SK-N-MC (cell line): ENCODE results near the gene RIN3.

ENCODE experiments used
- DNase-seq: peaks from one replicate; pipeline ENCODE4 v3.0.0-alpha.2; 2011; ENCODE audit warnings: low read depth, low spot score
- H3K27ac ChIP-seq: fragments of 200-600 bp; sonication (generic); 2 replicates; pipeline ENCODE4 v1.5.1; 2016; ENCODE audit warnings: mixed run types
- H3K36me3 ChIP-seq: fragments of 200-600 bp; sonication (generic); 2 replicates; pipeline ENCODE4 v1.6.1; 2017; ENCODE audit warnings: antibody characterized with exemption, low read length, mixed read lengths; ENCODE audit not compliant: insufficient read depth
- H3K4me3 ChIP-seq: fragments of 200-600 bp; sonication (generic); 2 replicates; pipeline ENCODE4 v1.5.1; 2016
- H3K9ac ChIP-seq: fragments of 200-600 bp; sonication (generic); 2 replicates; pipeline ENCODE4 v1.8.0; 2017; ENCODE audit warnings: mixed run types, mixed read lengths; ENCODE audit not compliant: insufficient read length
- H3K9me3 ChIP-seq: fragments of 200-600 bp; sonication (generic); 2 replicates; pipeline ENCODE4 v1.6.1; 2017; ENCODE audit warnings: low read depth, mild to moderate bottlenecking, antibody characterized with exemption, low read length, moderate library complexity, mixed read lengths
- EZH2 ChIP-seq: fragments of 200-600 bp; sonication (generic); IDR thresholded peaks from one replicate; pipeline ENCODE4 v1.6.1; 2017; ENCODE audit warnings: antibody characterized with exemption
- FOXP2 ChIP-seq: optimal IDR thresholded peaks from 2 replicates; pipeline ENCODE3; 2011; ENCODE audit warnings: mild to moderate bottlenecking, moderate library complexity; ENCODE audit not compliant: insufficient read depth; ENCODE audit errors: extremely low read length, control extremely low read depth
- POLR2AphosphoS5 ChIP-seq: IDR thresholded peaks from 2 replicates; pipeline ENCODE4 v1.6.1; 2012; ENCODE audit warnings: mild to moderate bottlenecking, low read depth, low read length, borderline replicate concordance

The RIN3 gene

GRCh38 chr14:92567173-92567725, 53.7 kb downstream of the RIN3 start:
- no peaks in the 10 kb centered on the region for H3K9me3 ChIP-seq
- no peak overlapping the region for H3K27ac ChIP-seq
- no peak for DNase-seq
- no peaks in the 10 kb centered on the region for H3K36me3 ChIP-seq
- no peak overlapping the region for H3K4me3 ChIP-seq
- H3K9ac ChIP-seq, result no peak overlapping the region
- TF ChIP-seq FOXP2 (no peak), EZH2 (no peak)

- Histone ChIP-seq H3K36me3 (no peaks in the 10 kb centered on the region), H3K27ac (no peak overlapping the region), H3K4me3 (no peak overlapping the region), H3K9ac (no peak overlapping the region), H3K9me3 (no peaks in the 10 kb centered on the region)
- TF ChIP-seq POLR2AphosphoS5 (no peak), FOXP2 (no peak), EZH2 (no peak)
- no peak for DNase-seq
Measured at GRCh38 chr14:92568621-92569479, 55.3 kb downstream of the RIN3 start.

- H3K4me3 ChIP-seq, result no peak overlapping the region
- no peaks in the 10 kb centered on the region for H3K9me3 ChIP-seq
- no peak overlapping the region for H3K27ac ChIP-seq
- H3K36me3 ChIP-seq, result no peaks in the 10 kb centered on the region
- H3K9ac ChIP-seq, result no peak overlapping the region
- DNase-seq, result no peak
- TF ChIP-seq POLR2AphosphoS5, result no peak
- TF ChIP-seq EZH2, result no peak
- no peak for TF ChIP-seq FOXP2
Measured at GRCh38 chr14:92570674-92571262, 57.2 kb downstream of the RIN3 start.

- Histone ChIP-seq H3K36me3 (no peaks in the 10 kb centered on the region), H3K27ac (no peak overlapping the region), H3K4me3 (no peak overlapping the region), H3K9me3 (no peaks in the 10 kb centered on the region), H3K9ac (no peak overlapping the region)
- no peak for DNase-seq
- TF ChIP-seq EZH2, result no peak
- no peak for TF ChIP-seq FOXP2
- TF ChIP-seq POLR2AphosphoS5, result no peak
Measured at GRCh38 chr14:92572050-92572449, 58.5 kb downstream of the RIN3 start.

- TF ChIP-seq POLR2AphosphoS5 (no peak), FOXP2 (no peak), EZH2 (no peak)
- Histone ChIP-seq H3K4me3 (no peak overlapping the region), H3K9me3 (no peaks in the 10 kb centered on the region), H3K27ac (no peak overlapping the region), H3K36me3 (no peaks in the 10 kb centered on the region), H3K9ac (no peak overlapping the region)
- DNase-seq, result no peak
Measured at GRCh38 chr14:92573761-92574498, 60.3 kb downstream of the RIN3 start.

GRCh38 chr14:92575061-92575747, 61.6 kb downstream of the RIN3 start:
- no peak for DNase-seq
- Histone ChIP-seq H3K4me3 (no peak overlapping the region), H3K27ac (no peak overlapping the region), H3K9ac (no peak overlapping the region), H3K9me3 (no peaks in the 10 kb centered on the region), H3K36me3 (no peaks in the 10 kb centered on the region)
- TF ChIP-seq FOXP2, result no peak
- no peak for TF ChIP-seq POLR2AphosphoS5
- TF ChIP-seq EZH2, result no peak

GRCh38 chr14:92575748-92576303, 62.2 kb downstream of the RIN3 start:
- no peak for DNase-seq
- Histone ChIP-seq H3K27ac (no peak overlapping the region), H3K4me3 (no peak overlapping the region), H3K9ac (no peak overlapping the region), H3K36me3 (no peaks in the 10 kb centered on the region), H3K9me3 (no peaks in the 10 kb centered on the region)
- TF ChIP-seq EZH2, result no peak
- TF ChIP-seq FOXP2, result no peak
- TF ChIP-seq POLR2AphosphoS5, result no peak

GRCh38 chr14:92577321-92577742, 63.8 kb downstream of the RIN3 start:
- TF ChIP-seq FOXP2 (no peak), POLR2AphosphoS5 (no peak), EZH2 (no peak)
- H3K36me3 ChIP-seq, result no peaks in the 10 kb centered on the region
- H3K9ac ChIP-seq, result no peak overlapping the region
- H3K9me3 ChIP-seq, result no peaks in the 10 kb centered on the region
- H3K27ac ChIP-seq, result no peak overlapping the region
- H3K4me3 ChIP-seq, result no peak overlapping the region
- no peak for DNase-seq
